Measurements from ENCODE around the gene PDZD8. TPM values are rescaled to one million over a fixed set of nuclear protein-coding genes. Genes with fewer than 3 reads are reported as not detected.

The PDZD8 gene
- total and polyA plus RNA-seq, 5 donors: 3.7 to 25.9 (median 24.0) TPM

GRCh38 chr10:117362313-117362712 is 12.9 kb downstream of the PDZD8 start:
- no peak for ATAC-seq
- no peak overlapping the region for H3K4me3 ChIP-seq (ENCODE audit: low read length)
- H3K27ac ChIP-seq (ENCODE audit: low read length): no peak overlapping the region
- intact Hi-C loops (cut with DNase I): no loop called here
- DNase-seq: no peak
- H3K27me3 ChIP-seq (ENCODE audit: control insufficient read depth, insufficient read depth): no peaks in the 10 kb centered on the region
- no peaks in the 10 kb centered on the region for H3K9me3 ChIP-seq (ENCODE audit: control insufficient read depth, low read length)
- peaks cover 2% of the 10 kb centered on the region for H3K4me1 ChIP-seq (ENCODE audit: control insufficient read depth, insufficient read depth, low read length)

DNA sequence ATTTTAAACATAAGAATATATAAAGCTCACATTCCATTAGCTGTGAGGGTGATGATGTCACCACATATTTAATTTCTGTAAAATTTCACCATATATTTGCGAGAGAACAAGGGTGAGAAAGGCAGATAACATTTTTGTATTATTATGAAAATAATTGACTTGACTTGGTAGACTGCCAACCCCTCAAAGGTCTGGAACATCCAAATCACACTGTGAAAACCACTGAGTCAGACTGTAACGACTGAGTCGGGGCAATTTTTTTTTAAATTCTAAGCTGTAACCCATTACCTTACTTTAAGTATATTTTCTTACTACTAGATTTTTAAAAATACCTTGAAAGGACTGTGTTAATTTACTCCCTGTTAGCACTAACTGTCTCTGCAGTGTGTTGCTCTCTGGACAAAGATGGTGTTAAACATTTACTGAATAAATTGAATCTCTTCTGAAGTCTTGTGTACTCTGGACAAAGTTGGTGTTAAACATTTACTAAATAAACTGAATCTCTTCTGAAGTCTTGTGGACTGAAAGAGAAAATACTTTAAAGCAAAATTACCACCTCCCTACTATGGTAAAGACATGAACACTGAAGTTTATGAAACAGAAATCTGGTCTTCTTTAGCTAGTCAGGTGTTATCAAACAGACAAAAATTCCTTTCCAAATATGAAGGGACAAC is 14.1 kb downstream of the PDZD8 start:
- Histone ChIP-seq H3K4me1 (ENCODE audit: control insufficient read depth, insufficient read depth, low read length) (peaks cover 2% of the 10 kb centered on the region), H3K27ac (ENCODE audit: low read length) (no peak overlapping the region), H3K4me3 (ENCODE audit: low read length) (no peak overlapping the region), H3K27me3 (ENCODE audit: control insufficient read depth, insufficient read depth) (no peaks in the 10 kb centered on the region), H3K9me3 (ENCODE audit: control insufficient read depth, low read length) (no peaks in the 10 kb centered on the region)
- DNase-seq: no peak
- no peak for ATAC-seq
- intact Hi-C loops (cut with DNase I): no loop called here
- WGBS: 32% methylated on average over 3 of the region's 3 CpGs

DNA sequence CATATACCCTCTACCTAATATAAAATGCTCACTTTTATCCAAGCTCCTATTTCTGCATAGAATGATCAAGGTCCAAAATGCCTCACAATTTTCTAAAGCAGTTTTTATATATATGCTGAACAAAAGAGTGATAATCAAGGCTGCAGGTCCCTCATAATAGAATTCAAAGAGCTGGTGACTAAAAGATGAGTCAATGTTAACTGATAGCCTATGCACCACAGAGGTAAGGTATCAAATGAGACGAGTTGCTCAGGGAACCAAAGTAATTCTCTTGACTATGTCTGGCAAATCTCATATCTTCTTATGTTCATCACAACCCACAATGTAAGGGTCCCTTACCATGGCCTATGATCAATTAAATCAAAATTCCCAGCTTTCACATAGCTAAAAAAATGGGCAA is 15.2 kb downstream of the PDZD8 start:
- ATAC-seq: no peak
- intact Hi-C loops (cut with DNase I): no loop called here
- Histone ChIP-seq H3K4me1 (ENCODE audit: control insufficient read depth, insufficient read depth, low read length) (peaks cover 2% of the 10 kb centered on the region), H3K27ac (ENCODE audit: low read length) (no peak overlapping the region), H3K9me3 (ENCODE audit: control insufficient read depth, low read length) (no peaks in the 10 kb centered on the region), H3K4me3 (ENCODE audit: low read length) (no peak overlapping the region), H3K27me3 (ENCODE audit: control insufficient read depth, insufficient read depth) (no peaks in the 10 kb centered on the region)
- DNase-seq: no peak
- WGBS: 76% methylated on average over 1 of the region's 1 CpG

DNA sequence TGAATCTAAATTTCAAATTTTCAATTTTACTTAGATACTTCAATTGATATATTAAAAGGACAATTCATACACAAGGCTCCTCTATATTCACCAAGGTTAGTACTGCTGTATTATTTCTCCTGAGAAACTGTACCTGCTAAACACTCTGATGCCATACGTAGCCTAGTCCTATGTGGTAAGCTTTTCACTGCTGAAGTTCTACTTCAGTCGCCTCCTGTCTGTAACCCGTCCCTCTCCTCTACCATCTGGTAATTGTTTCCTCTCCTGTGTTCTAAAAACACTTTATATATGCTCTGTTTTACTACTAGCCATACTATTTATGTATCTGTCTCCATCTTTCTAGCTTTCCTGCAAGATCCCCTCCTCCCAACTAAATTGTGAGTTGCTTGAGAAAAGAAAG is 20.2 kb downstream of the PDZD8 start:
- Histone ChIP-seq H3K4me1 (ENCODE audit: control insufficient read depth, insufficient read depth, low read length) (no peaks in the 10 kb centered on the region), H3K27ac (ENCODE audit: low read length) (no peak overlapping the region), H3K4me3 (ENCODE audit: low read length) (no peak overlapping the region), H3K27me3 (ENCODE audit: control insufficient read depth, insufficient read depth) (no peaks in the 10 kb centered on the region), H3K9me3 (ENCODE audit: control insufficient read depth, low read length) (no peaks in the 10 kb centered on the region)
- intact Hi-C loops (cut with DNase I): no loop called here
- 74% methylated on average over 3 of the region's 3 CpGs for WGBS
- no peak for DNase-seq
- ATAC-seq: no peak

- Histone ChIP-seq H3K27ac (ENCODE audit: low read length) (no peak overlapping the region), H3K27me3 (ENCODE audit: control insufficient read depth, insufficient read depth) (no peaks in the 10 kb centered on the region), H3K4me1 (ENCODE audit: control insufficient read depth, insufficient read depth, low read length) (no peaks in the 10 kb centered on the region), H3K9me3 (ENCODE audit: control insufficient read depth, low read length) (no peaks in the 10 kb centered on the region), H3K4me3 (ENCODE audit: low read length) (no peak overlapping the region)
- DNase-seq (no peak), ATAC-seq (no peak)
- 87% methylated on average over 2 of the region's 2 CpGs for WGBS
- intact Hi-C loops (cut with DNase I): no loop called here
These were observed 21.6 kb downstream of the PDZD8 start for GRCh38 chr10:117353684-117354083.

- Histone ChIP-seq H3K4me3 (ENCODE audit: low read length) (no peak overlapping the region), H3K9me3 (ENCODE audit: control insufficient read depth, low read length) (no peaks in the 10 kb centered on the region), H3K4me1 (ENCODE audit: control insufficient read depth, insufficient read depth, low read length) (no peaks in the 10 kb centered on the region), H3K27ac (ENCODE audit: low read length) (no peak overlapping the region), H3K27me3 (ENCODE audit: control insufficient read depth, insufficient read depth) (no peaks in the 10 kb centered on the region)
- ATAC-seq (no peak), DNase-seq (no peak)
- WGBS: 91% methylated on average over 2 of the region's 2 CpGs
- intact Hi-C loops (cut with DNase I): no loop called here
These were observed 22.5 kb downstream of the PDZD8 start for GRCh38 chr10:117352724-117353123.

GRCh38 chr10:117351996-117352395 is 23.2 kb downstream of the PDZD8 start:
- intact Hi-C loops (cut with DNase I): no loop called here
- Histone ChIP-seq H3K27ac (ENCODE audit: low read length) (no peak overlapping the region), H3K4me1 (ENCODE audit: control insufficient read depth, insufficient read depth, low read length) (no peaks in the 10 kb centered on the region), H3K27me3 (ENCODE audit: control insufficient read depth, insufficient read depth) (no peaks in the 10 kb centered on the region), H3K9me3 (ENCODE audit: control insufficient read depth, low read length) (no peaks in the 10 kb centered on the region), H3K4me3 (ENCODE audit: low read length) (no peak overlapping the region)
- ATAC-seq (no peak), DNase-seq (no peak)
- 87% methylated on average over 2 of the region's 2 CpGs for WGBS

DNA sequence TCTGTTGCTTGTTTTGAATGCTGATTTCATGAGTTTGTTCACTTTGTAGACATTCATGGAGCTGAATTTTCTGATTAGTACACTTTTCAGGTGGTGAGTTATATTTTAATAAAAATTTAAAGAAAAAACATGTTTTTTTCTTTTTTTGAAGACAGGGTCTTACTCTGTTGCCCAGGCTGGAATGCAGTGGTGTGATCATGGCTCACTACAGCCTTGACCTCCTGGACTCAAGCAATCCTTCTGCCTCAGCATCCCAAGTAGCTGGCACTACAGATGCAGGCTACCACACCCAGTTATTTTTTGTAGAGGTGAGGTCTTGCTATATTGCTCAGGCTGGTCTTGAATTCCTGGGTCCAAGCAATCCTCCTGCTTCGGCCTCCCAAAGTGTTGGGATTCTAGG is 23.7 kb downstream of the PDZD8 start:
- Histone ChIP-seq H3K27me3 (ENCODE audit: control insufficient read depth, insufficient read depth) (no peaks in the 10 kb centered on the region), H3K4me1 (ENCODE audit: control insufficient read depth, insufficient read depth, low read length) (no peaks in the 10 kb centered on the region), H3K9me3 (ENCODE audit: control insufficient read depth, low read length) (no peaks in the 10 kb centered on the region), H3K4me3 (ENCODE audit: low read length) (no peak overlapping the region), H3K27ac (ENCODE audit: low read length) (no peak overlapping the region)
- 100% methylated on average over 1 of the region's 1 CpG for WGBS
- ATAC-seq (no peak), DNase-seq (no peak)
- intact Hi-C loops (cut with DNase I): no loop called here

- no peak for ATAC-seq
- WGBS: 87% methylated on average over 3 of the region's 3 CpGs
- H3K4me1 ChIP-seq (ENCODE audit: control insufficient read depth, insufficient read depth, low read length): no peaks in the 10 kb centered on the region
- intact Hi-C loops (cut with DNase I): no loop called here
- H3K9me3 ChIP-seq (ENCODE audit: control insufficient read depth, low read length): no peaks in the 10 kb centered on the region
- no peak overlapping the region for H3K27ac ChIP-seq (ENCODE audit: low read length)
- H3K4me3 ChIP-seq (ENCODE audit: low read length): no peak overlapping the region
- no peak for DNase-seq
- no peaks in the 10 kb centered on the region for H3K27me3 ChIP-seq (ENCODE audit: control insufficient read depth, insufficient read depth)
These were observed 24.3 kb downstream of the PDZD8 start for GRCh38 chr10:117350909-117351308.

DNA sequence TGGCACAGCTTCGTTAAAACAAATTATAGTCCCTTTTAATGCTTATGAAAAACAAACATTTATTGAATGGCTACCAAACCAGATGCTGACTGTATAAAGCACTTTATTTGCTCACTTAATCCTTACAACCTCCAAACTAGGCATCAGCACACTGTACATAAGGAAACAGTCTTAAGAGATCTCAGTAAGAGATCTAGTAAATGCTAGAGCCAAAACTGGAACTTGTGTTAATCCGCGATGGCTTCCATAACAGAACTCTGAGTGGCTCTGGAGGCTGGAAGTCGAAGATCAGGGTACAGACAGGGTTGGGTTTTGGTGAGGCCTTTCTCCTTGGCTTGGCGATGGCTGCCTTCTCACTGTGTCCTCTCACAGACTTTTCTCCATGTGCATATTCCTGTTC is 27.0 kb downstream of the PDZD8 start:
- DNase-seq (no peak), ATAC-seq (no peak)
- Histone ChIP-seq H3K27me3 (ENCODE audit: control insufficient read depth, insufficient read depth) (no peaks in the 10 kb centered on the region), H3K4me1 (ENCODE audit: control insufficient read depth, insufficient read depth, low read length) (peaks cover 2% of the 10 kb centered on the region), H3K9me3 (ENCODE audit: control insufficient read depth, low read length) (no peaks in the 10 kb centered on the region), H3K27ac (ENCODE audit: low read length) (no peak overlapping the region), H3K4me3 (ENCODE audit: low read length) (no peak overlapping the region)
- 97% methylated on average over 5 of the region's 5 CpGs for WGBS
- intact Hi-C loops (cut with DNase I): no loop called here

- H3K9me3 ChIP-seq (ENCODE audit: control insufficient read depth, low read length): no peaks in the 10 kb centered on the region
- no peak overlapping the region for H3K4me3 ChIP-seq (ENCODE audit: low read length)
- 97% methylated on average over 3 of the region's 3 CpGs for WGBS
- intact Hi-C loops (cut with DNase I): no loop called here
- DNase-seq (no peak), ATAC-seq (no peak)
- peaks cover 5% of the 10 kb centered on the region for H3K4me1 ChIP-seq (ENCODE audit: control insufficient read depth, insufficient read depth, low read length)
- no peaks in the 10 kb centered on the region for H3K27me3 ChIP-seq (ENCODE audit: control insufficient read depth, insufficient read depth)
- no peak overlapping the region for H3K27ac ChIP-seq (ENCODE audit: low read length)
These were observed 28.7 kb downstream of the PDZD8 start for GRCh38 chr10:117346574-117346973.

DNA sequence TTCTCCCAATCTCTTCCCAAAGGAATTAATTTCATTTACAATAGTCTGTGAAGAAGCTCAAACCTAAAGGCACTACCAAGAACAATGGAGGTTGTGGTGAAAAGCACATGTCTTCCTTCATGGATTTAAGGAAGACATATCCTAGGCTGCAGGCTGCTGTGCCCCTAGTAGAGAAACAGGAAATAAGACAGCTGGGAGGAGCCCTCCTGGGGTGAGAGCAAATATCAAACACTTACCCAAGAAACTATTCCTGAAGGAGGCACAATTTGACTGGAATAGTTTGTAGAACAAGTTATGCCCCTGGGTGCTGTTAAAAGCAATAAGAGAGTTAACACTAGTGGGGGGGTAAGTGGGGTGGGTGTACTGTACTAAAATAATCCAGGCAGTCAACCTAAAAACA is 30.1 kb downstream of the PDZD8 start:
- intact Hi-C loops (cut with DNase I): no loop called here
- no peak for ATAC-seq

More for the DNA sequence above, 30.1 kb downstream of the PDZD8 start:
- H3K4me3 ChIP-seq (ENCODE audit: low read length): no peak overlapping the region
- DNase-seq: no peak
- no peak overlapping the region for H3K27ac ChIP-seq (ENCODE audit: low read length)
- H3K27me3 ChIP-seq (ENCODE audit: control insufficient read depth, insufficient read depth): no peaks in the 10 kb centered on the region
- no peaks in the 10 kb centered on the region for H3K9me3 ChIP-seq (ENCODE audit: control insufficient read depth, low read length)
- peaks cover 7% of the 10 kb centered on the region for H3K4me1 ChIP-seq (ENCODE audit: control insufficient read depth, insufficient read depth, low read length)

All from right cardiac atrium (tissue), 5 donors.